GM12891 (cell line): Measurements from ENCODE around the gene PPP1R12B.
"Not testable (repeated sequence)": the region's sequence is repeated elsewhere in the genome, so short reads cannot be mapped to it uniquely, and the experiment has no call there.

ENCODE experiments used
- POLR2A ChIP-seq: IDR thresholded peaks from 2 replicates; pipeline ENCODE4 v1.6.1; 2011; ENCODE audit warnings: low read depth, low read length, control low read depth
- POU2F2 ChIP-seq: IDR thresholded peaks from 2 replicates; pipeline ENCODE4 v1.6.1; 2011; ENCODE audit warnings: low read depth, mild to moderate bottlenecking, control low read depth, low read length, moderate library complexity
- SPI1 ChIP-seq: IDR thresholded peaks from 2 replicates; pipeline ENCODE4 v1.6.1; 2011; ENCODE audit warnings: low read depth, low read length, control low read depth

- TF ChIP-seq POU2F2, SPI1, POLR2A: not testable (repeated sequence)
Measured at GRCh38 chr1:202627036-202627435, 278.5 kb downstream of the PPP1R12B start.
